ENCODE measurements around the gene RNF175.

GRCh38 chr4:153748378-153748777 lies 11.4 kb downstream of the RNF175 start:
- TF ChIP-seq POLR2AphosphoS5 (IDR thresholded peaks at IDR 0.05), result no peak
- TF ChIP-seq CTCF (IDR thresholded peaks at IDR 0.05), result no peak
- no peak for TF ChIP-seq EP300 (IDR thresholded peaks at IDR 0.05; ENCODE audit: low read depth)

All from transverse colon (tissue), 4 donors.